HepG2 (cell line): ENCODE results near the gene RSAD1. TPM values are rescaled to one million over a fixed set of nuclear protein-coding genes. Genes with fewer than 3 reads are reported as not detected.

Experiments
- BRD4 ChIP-seq: sonication (generic); formaldehyde crosslinking; IDR thresholded peaks from 2 replicates; pipeline ENCODE4 v1.4.0; 2020; ENCODE audit warnings: missing genetic modification reagents
- FOSL2 ChIP-seq: sonication (generic); formaldehyde crosslinking; IDR thresholded peaks from 2 replicates; pipeline ENCODE4 v1.4.0; 2020; ENCODE audit warnings: missing genetic modification reagents
- HIC2 ChIP-seq: sonication (generic); formaldehyde crosslinking; IDR thresholded peaks from 2 replicates; pipeline ENCODE4 v1.9.0; 2022; ENCODE audit warnings: low read depth, missing genetic modification reagents
- NBN ChIP-seq: fragments of 450-650 bp; conservative IDR thresholded peaks from 2 replicates; pipeline ENCODE4 v1.6.1; 2017
- NFIB ChIP-seq: sonication (generic); formaldehyde crosslinking; IDR thresholded peaks from 2 replicates; pipeline ENCODE4 v1.9.0; 2021; ENCODE audit warnings: missing genetic modification reagents, mild to moderate bottlenecking, borderline replicate concordance
- NR2F6 ChIP-seq, 2 experiments: IDR thresholded peaks; 2 replicates each; pipeline ENCODE4 v1.6.1; 2016; ENCODE audit warnings: antibody characterized with exemption in 1 of 2, mild to moderate bottlenecking in 1 of 2
- RNF219 ChIP-seq: sonication (generic); formaldehyde crosslinking; IDR thresholded peaks from 2 replicates; pipeline ENCODE4 v1.5.0; 2020; ENCODE audit warnings: mild to moderate bottlenecking, missing genetic modification reagents
- SAP130 ChIP-seq: IDR thresholded peaks from 2 replicates; pipeline ENCODE4 v1.6.1; 2016; ENCODE audit warnings: low read depth
- STAT6 ChIP-seq: sonication (generic); formaldehyde crosslinking; IDR thresholded peaks from 2 replicates; pipeline ENCODE4 v1.4.0; 2020; ENCODE audit warnings: missing genetic modification reagents, mild to moderate bottlenecking, borderline replicate concordance
- ZBTB21 ChIP-seq: sonication (generic); formaldehyde crosslinking; IDR thresholded peaks from 2 replicates; pipeline ENCODE4 v1.4.0; 2020; ENCODE audit warnings: missing genetic modification reagents
- ZBTB7B ChIP-seq: sonication (generic); formaldehyde crosslinking; IDR thresholded peaks from 2 replicates; pipeline ENCODE4 v1.4.0; 2020; ENCODE audit warnings: missing genetic modification reagents
- ZNF263 ChIP-seq: sonication (generic); formaldehyde crosslinking; IDR thresholded peaks from 2 replicates; pipeline ENCODE4 v1.4.0; 2020; ENCODE audit warnings: missing genetic modification reagents
- ZNF549 ChIP-seq: sonication (generic); formaldehyde crosslinking; IDR thresholded peaks from 2 replicates; pipeline ENCODE4 v1.5.0; 2020; ENCODE audit warnings: missing genetic modification reagents
- ZSCAN9 ChIP-seq: IDR thresholded peaks from 2 replicates; pipeline ENCODE4 v1.6.1; 2016; ENCODE audit warnings: borderline replicate concordance
- ZUFSP ChIP-seq: sonication (generic); formaldehyde crosslinking; IDR thresholded peaks from 2 replicates; pipeline ENCODE4 v1.9.0; 2021; ENCODE audit warnings: missing genetic modification reagents, mild to moderate bottlenecking, borderline replicate concordance
- polyA plus RNA-seq, 8 experiments: library from polyadenylated mRNA; depleted of rRNA in 3 of 8; stranded (reverse) in 7 of 8; unstranded in 1 of 8; fragments of >200 nt; fragmentation: Illumina TruSeq in 4 of 8; extraction: Trizol in 4 of 8; gene quantifications; 2 replicates each; pipeline versions ENCODE4 v1.2.1 to v1.2.3, GENCODE V29; 2011 to 2016; ENCODE audit warnings: low read depth in 4 of 8, missing spikeins in 1 of 8, mixed read lengths in 1 of 8; ENCODE audit not compliant: insufficient read depth in 1 of 8
- total RNA-seq, 5 experiments: library from RNA; depleted of rRNA; stranded (reverse); fragments of >200 nt; fragmentation: Illumina TruSeq; extraction: Trizol; gene quantifications; 2 replicates each; pipeline ENCODE4 v1.2.3, GENCODE V29; 2016; ENCODE audit warnings: low read depth in 1 of 5
- TF ChIP-seq, protein P1 (sequence below): sonication (generic); formaldehyde crosslinking; IDR thresholded peaks from 2 replicates; pipeline ENCODE4 v1.4.0; 2020; ENCODE audit warnings: mild to moderate bottlenecking, missing genetic modification reagents

The RSAD1 gene
- total and polyA plus RNA-seq, 2 of the 13 experiments (the other 11 are each of a cell fraction or from before 2014, with no cell fraction given): 22.7 to 27.7 TPM

- TF ChIP-seq RNF219 (CRISPR knock-in tag): peak; percentile 24; the same call in 1 of the 2 replicates
- no peak for TF ChIP-seq BRD4 (CRISPR knock-in tag)
- TF ChIP-seq NR2F6 (IDR thresholded peaks at IDR 0.05): 0 out of 2 replicates have a peak, but pooled peaks have one; percentile 27
- TF ChIP-seq NR2F6 (CRISPR knock-in tag; IDR thresholded peaks at IDR 0.05): peak; percentile 77
- TF ChIP-seq ZBTB7B (CRISPR knock-in tag): peak; percentile 77
- TF ChIP-seq, protein P1, sequence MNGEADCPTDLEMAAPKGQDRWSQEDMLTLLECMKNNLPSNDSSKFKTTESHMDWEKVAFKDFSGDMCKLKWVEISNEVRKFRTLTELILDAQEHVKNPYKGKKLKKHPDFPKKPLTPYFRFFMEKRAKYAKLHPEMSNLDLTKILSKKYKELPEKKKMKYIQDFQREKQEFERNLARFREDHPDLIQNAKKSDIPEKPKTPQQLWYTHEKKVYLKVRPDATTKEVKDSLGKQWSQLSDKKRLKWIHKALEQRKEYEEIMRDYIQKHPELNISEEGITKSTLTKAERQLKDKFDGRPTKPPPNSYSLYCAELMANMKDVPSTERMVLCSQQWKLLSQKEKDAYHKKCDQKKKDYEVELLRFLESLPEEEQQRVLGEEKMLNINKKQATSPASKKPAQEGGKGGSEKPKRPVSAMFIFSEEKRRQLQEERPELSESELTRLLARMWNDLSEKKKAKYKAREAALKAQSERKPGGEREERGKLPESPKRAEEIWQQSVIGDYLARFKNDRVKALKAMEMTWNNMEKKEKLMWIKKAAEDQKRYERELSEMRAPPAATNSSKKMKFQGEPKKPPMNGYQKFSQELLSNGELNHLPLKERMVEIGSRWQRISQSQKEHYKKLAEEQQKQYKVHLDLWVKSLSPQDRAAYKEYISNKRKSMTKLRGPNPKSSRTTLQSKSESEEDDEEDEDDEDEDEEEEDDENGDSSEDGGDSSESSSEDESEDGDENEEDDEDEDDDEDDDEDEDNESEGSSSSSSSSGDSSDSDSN: peak; percentile 61
- peak; percentile 90 for TF ChIP-seq ZNF263 (CRISPR knock-in tag)
- no peak for TF ChIP-seq NFIB (CRISPR knock-in tag)
- peak; percentile 64; the same call in 1 of the 2 replicates for TF ChIP-seq ZBTB21
- no peak for TF ChIP-seq ZUFSP (CRISPR knock-in tag)
- peak; percentile 99 for TF ChIP-seq FOSL2 (CRISPR knock-in tag)
- TF ChIP-seq NBN: no peak
- TF ChIP-seq ZNF549 (CRISPR knock-in tag): no peak
- peak; percentile 77 for TF ChIP-seq ZSCAN9 (CRISPR knock-in tag)
- TF ChIP-seq HIC2 (CRISPR knock-in tag): peak; percentile 62; the same call in 1 of the 2 replicates
- no peak for TF ChIP-seq STAT6
- TF ChIP-seq SAP130: peak; percentile 92
Observed at GRCh38 chr17:50458701-50459676, 19.7 kb upstream of the RSAD1 start (continued).
